Panc1 (cell line): Measurements from ENCODE around the gene ITPR2. TPM values are rescaled to one million over a fixed set of nuclear protein-coding genes. Genes with fewer than 3 reads are reported as not detected.

Experiments
- ATAC-seq: fragments of 200-7000 bp; cut with Tn5 transposase; 2 replicates; pipeline ENCODE4 v1.9.1; 2020; ENCODE audit warnings: mild to moderate bottlenecking, moderate library complexity
- BruUV-seq: library from RNA; stranded (reverse); fragments of 400-500 nt; replicated peaks from 2 replicates; lab custom pipeline; 2021; lab: Mats Ljungman, UMichigan
- CTCF ChIA-PET: fragments of 300-600 bp; sonication (Branson Sonifier 250); formaldehyde crosslinking; loops from one replicate; lab custom pipeline; 2022; ENCODE audit warnings: antibody characterized with exemption; lab: Charles Lee
- POLR2A ChIA-PET: fragments of 300-600 bp; sonication (Branson Sonifier 250); formaldehyde crosslinking; loops from one replicate; lab custom pipeline; 2022; ENCODE audit warnings: antibody characterized with exemption; lab: Charles Lee
- DNase-seq: peaks from one replicate; pipeline ENCODE4 v3.0.0-alpha.2; 2010; ENCODE audit warnings: low read depth, low spot score
- H3K27ac ChIP-seq: 2 replicates; pipeline ENCODE4 v1.5.1; 2011; ENCODE audit warnings: mild to moderate bottlenecking, low read length, inconsistent platforms
- H3K27me3 ChIP-seq: fragments of 200-500 bp; sonication (Bioruptor generic); 2 replicates; pipeline ENCODE4 v1.6.0; 2014; ENCODE audit warnings: low read length, inconsistent platforms; ENCODE audit not compliant: control insufficient read depth, insufficient read depth
- H3K36me3 ChIP-seq: fragments of 200-500 bp; sonication (Bioruptor generic); 2 replicates; pipeline ENCODE4 v1.5.1; 2014; ENCODE audit warnings: inconsistent platforms, mild to moderate bottlenecking, low read length, moderate library complexity; ENCODE audit not compliant: control insufficient read depth, insufficient read depth
- H3K4me1 ChIP-seq: 2 replicates; pipeline ENCODE4 v1.5.1; 2011; ENCODE audit warnings: inconsistent platforms, mild to moderate bottlenecking, low read length, moderate library complexity; ENCODE audit not compliant: control insufficient read depth, insufficient read depth
- H3K4me3 ChIP-seq, 2 experiments: 2 replicates each; pipeline ENCODE4 v1.5.1; 2011 to 2012; ENCODE audit warnings: low read depth in 2 of 2, low read length in 2 of 2, mild to moderate bottlenecking in 2 of 2, inconsistent platforms in 1 of 2, moderate library complexity in 1 of 2
- H3K9me3 ChIP-seq: fragments of 200-500 bp; sonication (Bioruptor generic); 2 replicates; pipeline ENCODE4 v1.5.1; 2014; ENCODE audit warnings: low read depth, mild to moderate bottlenecking, inconsistent platforms, low read length, moderate library complexity; ENCODE audit not compliant: control insufficient read depth, insufficient read depth
- CTCF ChIP-seq: fragments of 450-650 bp; IDR thresholded peaks from 2 replicates; pipeline ENCODE4 v1.5.1; 2017; ENCODE audit warnings: mild to moderate bottlenecking
- POLR2AphosphoS5 ChIP-seq: IDR thresholded peaks from 2 replicates; pipeline ENCODE4 v1.6.1; 2012; ENCODE audit warnings: mild to moderate bottlenecking, low read depth, low read length, moderate library complexity
- SIN3A ChIP-seq: IDR thresholded peaks from 2 replicates; pipeline ENCODE4 v1.6.1; 2012; ENCODE audit warnings: low read depth, mild to moderate bottlenecking, low read length, moderate library complexity, borderline replicate concordance; ENCODE audit not compliant: insufficient read depth
- TCF7L2 ChIP-seq: IDR thresholded peaks from 2 replicates; pipeline ENCODE4 v1.6.1; 2011; ENCODE audit warnings: mild to moderate bottlenecking, low read depth, low read length, inconsistent platforms
- in situ Hi-C: cut with HindIII; loops from 2 replicates; pipeline ENCODE4 v1.10.0; 2016; ENCODE audit warnings: low sequenced_read_pairs, low pct_unique_long_range_greater_than_20kb
- intact Hi-C: fragments of 100-400 bp; cut with micrococcal nuclease; formaldehyde crosslinking; loops from one replicate; pipeline ENCODE4 v1.10.0; 2022; ENCODE audit not compliant: unreplicated experiment
- total RNA-seq: library from RNA; stranded (reverse); gene quantifications from one replicate; pipeline ENCODE4 v1.2.1, GENCODE V29; 2021; ENCODE audit not compliant: unreplicated experiment
- TF ChIP-seq, protein P1 (sequence below), 2 experiments: IDR thresholded peaks; 2 replicates each; pipeline ENCODE4 v1.6.1; 2011 to 2012; ENCODE audit warnings: low read depth in 2 of 2, control low read depth in 1 of 2, low read length in 1 of 2, mild to moderate bottlenecking in 1 of 2, moderate library complexity in 1 of 2; ENCODE audit not compliant: insufficient read depth in 1 of 2

The ITPR2 gene
- total RNA-seq, 1 experiment from 2014 or later: 41.8 TPM

GRCh38 chr12:26845057-26845666 lies 12.2 kb upstream of the ITPR2 start:
- ChIA-PET CTCF (interaction anchor here (1.1 kb wide), 1 partner anchor 11 kb away, joined by 9 read pairs; no protein-coding TSS in a partner anchor), POLR2A (no interaction called here)
- BruUV-seq: no TSS peak
- no peak overlapping the region for H3K27ac ChIP-seq
- DNase-seq: peak; percentile 15
- in situ Hi-C loops: no loop called here
- H3K4me1 ChIP-seq: no peaks in the 10 kb centered on the region
- H3K9me3 ChIP-seq: no peaks in the 10 kb centered on the region
- peak; percentile 93 for ATAC-seq
- H3K4me3 ChIP-seq: no peak overlapping the region
- intact Hi-C loops: no loop called here
- TF ChIP-seq POLR2AphosphoS5 (no peak), CTCF (peak; percentile 94)
- no peaks in the 10 kb centered on the region for H3K27me3 ChIP-seq
- no peaks in the 10 kb centered on the region for H3K36me3 ChIP-seq

DNA sequence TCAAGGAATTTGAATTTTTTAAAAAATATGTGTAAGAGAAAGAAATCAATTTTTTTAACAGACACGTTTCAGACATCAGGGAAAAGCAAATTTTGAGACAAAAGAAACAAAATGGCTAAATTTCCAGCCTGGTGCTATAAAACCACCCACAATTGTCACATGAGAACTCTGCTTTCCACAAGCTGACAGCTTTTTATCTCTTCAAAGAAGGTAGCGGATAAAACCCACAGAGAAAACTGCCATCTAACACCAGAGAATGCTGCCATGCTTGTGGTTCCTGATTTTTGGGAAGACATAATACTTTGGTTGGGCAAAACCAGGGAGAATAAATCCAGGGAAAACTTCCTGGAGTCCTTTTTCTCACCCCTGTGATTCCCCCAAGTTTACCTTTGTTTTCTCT lies 10.3 kb upstream of the ITPR2 start:
- ChIA-PET CTCF (interaction anchor here (1.3 kb wide), 2 partner anchors 10 to 11 kb away, joined by 4 to 6 read pairs; partner anchors contain the start of gene ITPR2), POLR2A (no interaction called here)
- no peak for DNase-seq
- H3K4me1 ChIP-seq: no peaks in the 10 kb centered on the region
- no peak overlapping the region for H3K27ac ChIP-seq
- in situ Hi-C loops (no loop called here), intact Hi-C loops (no loop called here)
- no peak overlapping the region for H3K4me3 ChIP-seq
- H3K9me3 ChIP-seq: no peaks in the 10 kb centered on the region
- no TSS peak for BruUV-seq
- H3K27me3 ChIP-seq: no peaks in the 10 kb centered on the region
- no peak for TF ChIP-seq SIN3A
- TF ChIP-seq, protein P1, sequence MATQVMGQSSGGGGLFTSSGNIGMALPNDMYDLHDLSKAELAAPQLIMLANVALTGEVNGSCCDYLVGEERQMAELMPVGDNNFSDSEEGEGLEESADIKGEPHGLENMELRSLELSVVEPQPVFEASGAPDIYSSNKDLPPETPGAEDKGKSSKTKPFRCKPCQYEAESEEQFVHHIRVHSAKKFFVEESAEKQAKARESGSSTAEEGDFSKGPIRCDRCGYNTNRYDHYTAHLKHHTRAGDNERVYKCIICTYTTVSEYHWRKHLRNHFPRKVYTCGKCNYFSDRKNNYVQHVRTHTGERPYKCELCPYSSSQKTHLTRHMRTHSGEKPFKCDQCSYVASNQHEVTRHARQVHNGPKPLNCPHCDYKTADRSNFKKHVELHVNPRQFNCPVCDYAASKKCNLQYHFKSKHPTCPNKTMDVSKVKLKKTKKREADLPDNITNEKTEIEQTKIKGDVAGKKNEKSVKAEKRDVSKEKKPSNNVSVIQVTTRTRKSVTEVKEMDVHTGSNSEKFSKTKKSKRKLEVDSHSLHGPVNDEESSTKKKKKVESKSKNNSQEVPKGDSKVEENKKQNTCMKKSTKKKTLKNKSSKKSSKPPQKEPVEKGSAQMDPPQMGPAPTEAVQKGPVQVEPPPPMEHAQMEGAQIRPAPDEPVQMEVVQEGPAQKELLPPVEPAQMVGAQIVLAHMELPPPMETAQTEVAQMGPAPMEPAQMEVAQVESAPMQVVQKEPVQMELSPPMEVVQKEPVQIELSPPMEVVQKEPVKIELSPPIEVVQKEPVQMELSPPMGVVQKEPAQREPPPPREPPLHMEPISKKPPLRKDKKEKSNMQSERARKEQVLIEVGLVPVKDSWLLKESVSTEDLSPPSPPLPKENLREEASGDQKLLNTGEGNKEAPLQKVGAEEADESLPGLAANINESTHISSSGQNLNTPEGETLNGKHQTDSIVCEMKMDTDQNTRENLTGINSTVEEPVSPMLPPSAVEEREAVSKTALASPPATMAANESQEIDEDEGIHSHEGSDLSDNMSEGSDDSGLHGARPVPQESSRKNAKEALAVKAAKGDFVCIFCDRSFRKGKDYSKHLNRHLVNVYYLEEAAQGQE (IDR thresholded peaks at IDR 0.05; ENCODE audit: insufficient read depth in 1 of 2, low read depth in 2 of 2, low read length in 1 of 2): no peak
- no peak for TF ChIP-seq POLR2AphosphoS5
- no peak for TF ChIP-seq TCF7L2
- no peak for TF ChIP-seq CTCF
- no peak for ATAC-seq
- no peaks in the 10 kb centered on the region for H3K36me3 ChIP-seq
